GM18861 (cell line): ENCODE measurements around the gene TMEM40.
"Not testable (repeated sequence)": the region's sequence is repeated elsewhere in the genome, so short reads cannot be mapped to it uniquely, and the experiment has no call there.

Experiments
- ATAC-seq: cut with Tn5 transposase; IDR thresholded peaks from one replicate; pipeline ENCODE4 v1.9.1; 2021; ENCODE audit not compliant: unreplicated experiment

Gene TMEM40

GRCh38 chr3:12777171-12777570 lies 18.1 kb upstream of the TMEM40 start:
- ATAC-seq = no peak

GRCh38 chr3:12775970-12776369 lies 16.9 kb upstream of the TMEM40 start:
- not testable (repeated sequence) for ATAC-seq

GRCh38 chr3:12775226-12775625 lies 16.2 kb upstream of the TMEM40 start:
- ATAC-seq = no peak

DNA sequence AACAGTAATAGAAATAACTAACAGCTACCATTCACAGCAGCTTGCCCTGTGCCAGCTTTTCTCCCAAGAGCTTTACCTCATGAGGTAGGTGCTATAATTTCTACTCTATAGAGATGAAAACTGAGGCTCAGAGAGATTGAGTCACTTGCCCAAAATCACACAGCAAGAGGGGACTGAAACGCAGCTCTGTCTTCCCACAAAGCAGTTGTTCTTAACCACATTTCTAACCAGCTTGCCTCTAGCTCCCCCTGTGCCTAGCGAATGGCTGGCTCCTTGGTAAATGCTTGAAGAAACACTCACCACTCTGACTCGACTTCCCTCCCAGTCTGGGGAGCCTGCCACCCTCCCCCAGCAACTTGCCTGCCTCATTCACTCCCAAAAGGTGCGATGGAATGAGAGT lies 15.6 kb upstream of the TMEM40 start:
- no peak for ATAC-seq

- ATAC-seq = no peak
These were observed 14.6 kb upstream of the TMEM40 start for GRCh38 chr3:12773710-12774086.

DNA sequence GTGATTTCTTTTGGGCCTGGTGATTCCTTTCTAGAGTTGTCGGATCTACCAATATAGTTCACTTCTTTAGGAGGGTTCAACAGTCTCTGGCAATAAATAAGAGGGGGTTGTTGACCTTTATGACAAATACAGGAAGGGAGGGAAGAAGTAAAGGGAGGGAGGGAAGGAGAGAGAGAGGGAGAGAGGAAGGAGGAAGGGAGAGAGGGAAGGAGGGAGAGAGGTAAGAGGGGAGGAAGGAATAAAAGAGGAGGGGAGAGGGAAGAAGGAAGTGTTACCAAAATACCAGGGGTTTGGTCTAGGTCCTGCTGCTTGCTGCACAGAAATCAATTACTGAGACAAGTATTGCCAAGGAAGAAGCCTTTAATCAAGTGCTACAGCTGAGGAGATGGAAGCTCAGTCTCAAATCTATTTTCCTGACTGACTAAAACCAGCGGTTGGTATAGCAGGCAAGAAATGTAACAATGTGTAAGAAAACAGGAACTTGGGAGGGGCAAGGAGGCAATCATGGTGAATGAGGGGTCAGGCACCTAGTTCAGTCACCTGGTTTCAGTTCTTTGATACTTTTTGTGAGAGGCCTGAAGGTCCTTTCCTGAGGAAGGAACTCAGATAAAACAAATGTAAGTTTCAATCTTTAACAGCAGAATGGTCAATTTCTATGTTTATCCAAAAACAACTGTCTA lies 14.1 kb upstream of the TMEM40 start:
- ATAC-seq = no peak

DNA sequence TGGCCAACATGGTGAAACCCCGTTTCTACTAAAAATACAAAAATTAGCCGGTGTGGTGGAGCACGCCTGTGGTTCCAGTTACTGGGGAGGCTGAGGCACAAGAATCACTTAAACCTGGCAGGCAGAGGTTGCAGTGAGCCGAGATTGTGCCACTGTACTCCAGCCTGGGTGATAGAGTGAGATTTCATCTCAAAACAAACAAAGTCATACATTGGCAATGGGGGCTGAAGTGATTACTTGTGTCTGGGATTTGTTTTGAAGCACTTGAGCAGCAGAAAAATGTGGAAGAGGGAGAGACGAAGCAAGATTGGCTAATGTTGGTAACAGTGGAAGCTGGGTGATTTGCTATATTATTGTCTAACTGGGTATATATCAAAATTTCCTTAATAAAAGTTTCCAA lies 13.4 kb upstream of the TMEM40 start:
- no peak for ATAC-seq

DNA sequence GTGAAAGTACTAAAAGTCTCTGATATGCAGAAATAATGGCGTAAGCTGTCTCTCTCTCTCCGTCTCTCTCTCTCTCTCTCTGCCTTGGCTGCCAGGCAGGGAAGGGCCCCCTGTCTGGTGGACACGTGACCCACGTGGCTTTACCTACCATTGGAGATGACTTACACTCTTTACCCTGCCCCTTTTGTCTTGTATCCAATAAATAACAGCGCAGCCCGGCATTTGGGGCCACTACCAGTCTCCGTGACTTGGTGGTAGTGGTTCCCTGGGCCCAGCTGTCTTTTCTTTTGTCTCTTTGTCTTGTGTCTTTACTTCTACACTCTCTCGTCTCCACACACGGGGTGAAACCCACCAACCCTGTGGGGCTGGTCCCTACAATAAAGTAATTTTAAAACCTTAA lies 12.2 kb upstream of the TMEM40 start:
- no peak for ATAC-seq

- ATAC-seq = no peak
These were observed 10.7 kb upstream of the TMEM40 start for GRCh38 chr3:12769761-12770160.

DNA sequence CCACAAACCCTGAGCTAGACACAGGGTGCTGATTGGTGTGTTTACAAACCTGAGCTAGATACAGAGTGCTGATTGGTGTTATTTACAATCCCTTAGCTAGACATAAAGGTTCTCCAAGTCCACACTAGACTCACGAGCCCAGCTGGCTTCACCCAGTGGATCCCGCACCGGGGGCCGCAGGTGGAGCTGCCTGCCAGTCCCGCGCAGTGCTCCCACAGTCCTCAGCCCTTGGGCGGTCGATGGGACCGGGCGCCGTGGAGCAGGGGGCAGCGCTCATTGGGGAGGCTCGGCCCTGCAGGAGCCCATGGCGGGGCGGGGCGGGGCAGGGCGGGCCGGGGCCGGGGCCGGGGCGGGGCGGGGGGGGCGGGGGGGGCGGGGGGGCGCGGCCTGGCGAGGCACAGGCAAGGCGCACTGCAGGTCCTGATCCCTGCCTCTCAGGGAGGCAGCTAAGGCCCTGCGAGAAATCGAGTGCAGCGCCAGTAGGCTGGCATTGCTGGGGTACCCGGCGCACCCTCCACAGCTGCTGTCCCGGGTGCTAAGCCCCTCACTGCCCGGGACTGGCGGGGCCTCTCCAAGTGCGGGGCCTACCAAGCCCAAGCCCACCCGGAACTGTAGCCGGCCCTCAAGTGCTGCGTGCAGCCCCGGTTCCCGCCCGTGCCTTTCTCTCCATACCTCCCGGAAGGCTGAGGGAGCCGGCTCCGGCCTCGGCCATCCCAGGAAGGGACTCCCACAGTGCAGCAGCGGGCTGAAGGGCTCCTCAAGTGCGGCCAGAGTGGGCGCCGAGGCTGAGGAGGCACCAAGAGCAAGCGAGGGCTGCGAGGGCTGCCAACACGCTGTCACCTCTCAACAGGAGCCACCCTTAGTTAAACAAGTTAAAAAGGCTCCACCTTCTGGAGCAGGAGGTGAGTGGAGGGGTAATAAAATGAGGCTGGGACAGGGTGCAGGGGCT lies 9.8 kb upstream of the TMEM40 start:
- no peak for ATAC-seq

GRCh38 chr3:12766541-12766940 lies 7.5 kb upstream of the TMEM40 start:
- ATAC-seq = no peak

DNA sequence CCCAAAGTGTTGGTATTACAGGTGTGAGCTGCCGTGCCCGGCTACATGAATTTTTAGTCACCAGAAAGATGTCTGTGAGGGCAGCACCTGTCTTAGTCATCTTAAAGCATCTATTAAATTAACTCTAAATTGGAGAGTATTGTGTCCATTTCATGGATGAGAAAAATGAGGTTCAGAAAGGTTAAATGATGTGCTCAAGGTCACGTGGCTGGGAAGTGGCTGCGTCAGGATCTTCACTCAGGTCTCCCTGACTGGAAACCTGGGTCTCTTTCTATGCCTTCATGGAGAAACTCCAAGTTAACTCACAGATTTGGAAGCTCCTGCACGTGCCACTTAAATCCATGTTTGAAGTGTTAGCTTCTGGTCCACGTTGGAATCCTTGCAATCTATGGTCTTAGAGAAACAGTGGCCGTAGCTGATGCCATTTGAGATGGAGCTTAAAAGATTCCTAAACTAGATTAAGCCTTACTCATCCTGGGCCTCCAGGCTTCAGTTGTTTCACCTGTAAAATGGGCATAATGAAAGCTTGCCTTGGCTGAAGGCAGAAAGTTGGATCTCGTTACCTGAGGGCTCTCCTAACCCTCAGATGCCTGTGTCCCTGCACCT lies 5.2 kb upstream of the TMEM40 start:
- no peak for ATAC-seq

DNA sequence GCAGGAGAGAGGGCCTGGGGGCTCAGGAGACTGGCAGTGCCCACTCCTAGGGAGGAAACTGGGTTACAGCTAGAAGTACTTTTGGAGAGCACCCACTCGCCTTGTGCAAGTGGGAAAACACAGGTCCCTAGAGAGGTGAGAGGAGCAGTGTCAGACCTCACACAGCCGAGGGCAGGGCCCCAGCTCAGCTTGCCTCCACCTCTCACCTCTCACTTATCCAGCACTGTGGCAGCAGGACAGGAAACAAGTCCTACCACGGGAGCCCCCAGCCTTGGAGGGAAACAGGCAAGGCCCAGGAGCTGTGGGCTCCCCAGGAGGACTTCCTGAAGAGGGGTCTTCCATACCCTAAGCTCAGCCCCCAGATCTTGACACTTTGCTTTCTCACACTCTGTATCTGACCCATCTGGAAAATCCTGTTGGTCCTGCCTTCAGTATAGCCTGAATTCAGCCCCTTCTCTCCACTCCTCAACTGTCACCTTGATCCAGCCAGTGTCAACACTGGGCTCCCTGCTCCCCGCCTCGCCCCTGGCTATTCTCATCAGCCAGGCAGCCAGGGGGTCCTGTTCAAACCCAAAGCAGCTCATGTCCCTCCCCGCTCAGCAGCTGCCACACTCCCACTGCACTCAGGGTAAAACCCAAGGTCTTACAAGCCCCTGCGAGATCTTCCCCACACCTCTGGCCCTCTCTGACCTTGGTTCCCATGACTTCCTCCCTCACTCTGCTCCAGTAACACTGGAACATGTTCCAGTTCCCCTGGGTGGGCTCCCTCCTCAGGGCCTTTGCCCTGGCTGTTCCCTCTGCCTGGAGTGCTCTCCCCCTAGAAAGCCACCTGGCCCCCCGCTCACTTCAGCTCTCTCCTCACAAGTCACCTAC lies 870 bp upstream of the TMEM40 start:
- no peak for ATAC-seq

DNA sequence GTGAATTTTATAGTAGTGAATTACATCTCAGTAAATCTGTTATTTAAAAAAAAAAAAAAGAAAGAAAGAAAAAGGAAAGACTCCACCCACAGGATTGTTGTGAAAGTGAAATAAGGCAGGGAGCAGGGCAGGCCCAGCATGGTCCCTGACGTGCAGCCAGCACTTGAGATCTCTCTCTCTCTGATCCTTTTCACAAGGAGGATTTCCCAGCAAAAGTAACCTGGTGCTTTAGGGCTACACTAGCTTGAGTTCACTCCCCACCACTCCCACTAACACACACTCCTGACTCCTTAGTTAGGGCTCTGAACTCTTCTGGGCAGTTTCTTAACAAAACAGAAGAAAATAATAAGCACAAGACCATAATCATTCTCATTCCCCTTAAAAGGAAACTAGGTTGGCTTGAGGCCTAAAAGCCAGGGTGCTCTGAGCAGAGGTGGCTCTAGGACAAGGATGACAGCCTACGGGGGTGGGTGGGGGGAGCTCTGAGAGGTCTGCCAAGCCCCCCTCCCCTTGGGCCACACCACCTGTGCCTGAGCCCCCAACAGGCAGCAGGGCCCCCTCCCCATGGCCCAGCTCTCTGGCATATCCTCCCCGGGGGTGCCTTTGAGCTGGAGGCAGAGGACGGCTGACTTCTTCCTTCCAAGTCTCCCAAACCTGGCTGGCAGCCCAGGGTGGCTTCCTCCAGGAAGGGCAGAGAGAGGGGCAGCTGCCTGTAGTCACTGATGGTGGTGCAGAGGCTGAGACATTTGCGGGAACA lies 856 bp downstream of the TMEM40 start:
- no peak for ATAC-seq

DNA sequence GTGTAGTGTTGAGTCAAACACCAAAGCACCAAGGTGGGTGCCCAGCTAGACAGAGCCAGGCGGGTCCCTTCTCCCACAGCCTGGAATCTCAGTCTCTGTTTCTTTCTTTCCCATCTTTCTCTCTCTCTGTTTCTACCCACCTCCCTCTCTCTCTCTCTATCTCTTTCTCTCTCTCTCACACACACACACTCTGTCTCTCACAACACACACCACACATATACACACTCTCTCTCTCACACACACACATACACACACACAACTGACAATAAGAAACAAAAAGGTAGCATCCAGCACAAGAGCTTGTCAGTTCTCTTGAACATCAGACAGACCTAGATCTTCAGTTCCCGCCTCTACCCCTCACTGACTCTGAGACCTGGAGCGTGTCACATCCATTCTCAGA lies 2.4 kb downstream of the TMEM40 start:
- no peak for ATAC-seq

DNA sequence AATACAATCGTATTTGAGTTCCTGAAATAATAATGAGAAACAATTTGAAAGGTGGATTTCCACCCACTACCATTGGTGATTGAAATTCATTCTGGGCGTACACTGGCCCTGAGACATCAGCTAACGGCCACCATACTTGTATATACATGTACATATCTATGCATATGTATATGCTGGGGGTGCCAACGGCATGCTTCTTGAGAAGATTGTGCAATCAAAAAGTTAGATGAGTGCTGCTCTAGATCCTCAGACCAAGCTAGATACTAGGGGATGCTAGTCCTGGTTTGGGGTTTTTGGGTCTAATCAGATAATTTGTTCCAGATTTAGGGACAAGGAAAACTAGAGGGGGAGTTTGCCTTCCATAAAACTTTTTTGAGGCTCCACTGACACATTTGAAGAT lies 2.9 kb downstream of the TMEM40 start:
- ATAC-seq = no peak

DNA sequence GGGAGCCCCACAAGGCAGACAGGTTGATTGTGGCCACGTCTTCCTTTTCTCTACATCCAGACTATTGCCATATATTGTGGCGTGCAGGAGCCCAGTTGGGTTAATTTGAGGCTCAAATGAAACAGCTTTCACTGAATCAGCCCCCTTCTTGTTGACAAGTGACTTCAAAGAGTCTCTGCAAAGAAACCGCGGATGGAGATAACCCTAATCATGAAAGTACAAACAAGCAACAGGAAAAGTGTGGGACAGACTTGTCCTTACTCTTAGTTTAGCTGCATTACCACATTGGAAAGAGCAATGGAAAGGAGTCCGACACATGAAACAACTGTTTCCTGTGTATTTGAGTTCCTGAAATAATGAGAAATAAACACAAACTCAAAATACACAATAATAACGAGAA lies 3.3 kb downstream of the TMEM40 start:
- no peak for ATAC-seq

GRCh38 chr3:12754313-12754712 lies 4.7 kb downstream of the TMEM40 start:
- no peak for ATAC-seq

GRCh38 chr3:12753275-12754028 lies 5.6 kb downstream of the TMEM40 start:
- no peak for ATAC-seq

GRCh38 chr3:12752809-12753208 lies 6.2 kb downstream of the TMEM40 start:
- ATAC-seq = no peak
